UCSD-AML1 (cell line): ENCODE results near the gene PNPLA7.
"Not testable (repeated sequence)": the region's sequence is repeated elsewhere in the genome, so short reads cannot be mapped to it uniquely, and the experiment has no call there.

Experiments used
- DNase-seq: peaks from one replicate; lab custom pipeline; 2025; ENCODE audit not compliant: unreplicated experiment; lab: John Stamatoyannopoulos, UW

PNPLA7 gene

DNA sequence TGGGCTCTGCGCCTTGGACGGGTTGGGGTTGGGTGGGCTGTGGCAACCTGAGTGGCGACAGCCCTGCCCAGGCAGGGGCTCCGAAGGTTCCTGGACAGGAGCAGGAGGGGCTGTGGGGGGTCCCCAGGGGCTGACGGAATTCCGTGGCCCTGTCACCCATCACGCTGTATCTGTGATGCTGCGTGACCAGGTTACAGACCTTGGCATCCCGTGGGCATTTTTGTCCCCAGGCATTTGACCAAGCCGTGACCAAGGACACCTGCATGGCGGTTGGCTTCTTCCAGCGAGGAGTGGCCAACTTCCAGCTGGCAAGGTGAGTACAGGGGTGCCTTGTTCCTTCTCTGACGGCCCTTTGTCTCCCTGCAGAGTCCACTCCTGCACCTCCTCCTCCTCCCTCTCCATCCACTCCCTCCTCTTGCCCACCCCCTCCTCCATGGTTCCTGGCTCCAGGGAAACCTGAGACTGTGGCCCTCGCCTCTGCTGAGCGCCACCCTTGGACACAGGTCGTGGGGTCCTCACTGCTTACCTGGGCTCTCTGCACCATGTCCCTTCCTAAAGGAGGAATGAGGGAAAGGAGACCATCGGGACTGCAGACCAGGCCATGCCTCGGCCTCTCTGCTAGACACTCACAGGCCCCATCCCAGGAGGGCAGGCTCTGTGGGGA is 124.1 kb downstream of the PNPLA7 start:
- no peak for DNase-seq

DNA sequence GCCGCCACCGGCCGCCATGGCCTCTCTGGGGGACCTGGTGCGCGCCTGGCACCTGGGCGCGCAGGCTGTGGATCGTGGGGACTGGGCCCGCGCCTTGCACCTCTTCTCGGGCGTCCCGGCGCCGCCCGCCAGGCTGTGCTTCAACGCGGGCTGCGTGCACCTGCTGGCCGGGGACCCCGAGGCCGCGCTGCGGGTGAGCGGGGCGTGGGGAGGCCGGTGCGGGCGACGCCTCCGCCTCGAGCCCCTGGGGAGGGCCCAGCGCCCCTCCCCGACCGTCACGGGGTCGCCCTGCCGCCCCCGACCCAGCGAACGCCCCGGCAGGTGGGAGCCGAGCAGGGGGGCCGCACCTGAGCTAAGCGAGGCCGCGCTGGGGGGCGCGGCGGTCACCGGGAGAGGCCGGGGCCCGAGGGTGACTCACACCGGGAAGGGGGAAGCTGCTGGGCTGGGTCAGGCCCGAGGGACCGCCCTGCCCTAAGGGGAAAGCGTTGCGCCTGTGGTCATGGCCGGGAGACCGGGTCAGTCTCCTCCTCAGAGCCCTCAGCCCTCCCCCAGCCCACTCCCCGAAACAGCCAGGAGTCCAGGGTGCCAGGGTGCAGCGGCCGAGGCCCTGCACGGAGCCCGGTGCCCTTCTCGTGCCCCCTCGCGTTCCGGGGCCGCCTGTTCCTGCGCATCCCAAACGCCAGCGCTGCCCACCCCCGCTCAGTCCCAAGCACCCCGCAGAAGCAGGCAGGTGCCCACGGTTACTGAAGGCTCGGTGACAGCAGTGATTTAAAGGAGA is 126.5 kb downstream of the PNPLA7 start:
- peak; percentile 41 for DNase-seq

DNA sequence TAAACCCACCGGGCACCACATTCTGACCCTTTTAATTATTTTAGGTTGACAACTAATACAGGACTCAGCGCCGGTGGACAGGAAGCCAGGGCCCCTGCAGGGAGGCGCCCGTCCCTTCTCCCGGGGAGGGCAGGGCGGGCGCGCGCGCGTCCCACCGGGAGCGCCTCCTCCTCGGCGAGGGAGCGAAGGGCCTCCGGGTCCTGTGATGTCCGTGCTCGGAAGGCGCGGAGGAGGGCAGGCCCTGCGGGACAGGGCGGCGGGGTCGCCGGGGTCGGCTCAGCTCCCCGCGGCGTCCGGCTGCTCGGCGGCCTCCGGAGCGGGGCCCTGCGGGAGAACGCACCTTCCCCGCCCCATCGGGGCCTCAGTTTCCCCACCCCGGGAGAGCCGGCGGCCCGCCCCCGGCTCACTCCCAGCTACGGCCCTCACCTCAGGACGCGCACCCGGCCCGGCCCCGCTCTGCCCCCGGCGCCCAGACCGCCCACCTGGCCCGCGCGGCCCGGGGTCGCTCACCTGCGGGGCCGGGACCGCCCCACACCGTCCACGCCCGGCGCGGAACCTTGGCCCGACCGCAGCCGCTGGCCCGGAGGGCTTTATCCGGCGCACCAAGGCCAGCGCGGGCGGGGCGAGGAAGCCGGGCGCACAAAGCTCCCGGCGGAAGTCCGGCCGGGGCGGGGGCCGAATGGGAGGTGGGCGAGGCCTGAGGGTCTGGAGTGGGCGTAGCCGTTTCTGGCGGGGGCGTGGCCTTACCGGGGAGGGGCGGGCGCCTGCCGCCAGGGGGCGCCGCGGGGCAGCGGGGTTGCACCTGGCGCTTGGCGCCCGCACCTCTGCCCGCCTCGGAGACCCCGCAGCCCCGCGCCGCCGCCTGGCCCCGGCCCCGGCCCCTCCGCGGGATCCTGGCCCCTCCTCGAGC is 127.3 kb downstream of the PNPLA7 start, which contains the start of the genes EXD3 and NOXA1:
Gene EXD3, minus strand, starts transcription at position 559 of the 910 bp plus-strand sequence. CDS start 27,805 bp downstream, outside the sequence.
Gene NOXA1, plus strand, starts transcription at position 790 of the 910 bp plus-strand sequence. CDS start 137 bp downstream, outside the sequence.
- DNase-seq, result peak; percentile 96

DNA sequence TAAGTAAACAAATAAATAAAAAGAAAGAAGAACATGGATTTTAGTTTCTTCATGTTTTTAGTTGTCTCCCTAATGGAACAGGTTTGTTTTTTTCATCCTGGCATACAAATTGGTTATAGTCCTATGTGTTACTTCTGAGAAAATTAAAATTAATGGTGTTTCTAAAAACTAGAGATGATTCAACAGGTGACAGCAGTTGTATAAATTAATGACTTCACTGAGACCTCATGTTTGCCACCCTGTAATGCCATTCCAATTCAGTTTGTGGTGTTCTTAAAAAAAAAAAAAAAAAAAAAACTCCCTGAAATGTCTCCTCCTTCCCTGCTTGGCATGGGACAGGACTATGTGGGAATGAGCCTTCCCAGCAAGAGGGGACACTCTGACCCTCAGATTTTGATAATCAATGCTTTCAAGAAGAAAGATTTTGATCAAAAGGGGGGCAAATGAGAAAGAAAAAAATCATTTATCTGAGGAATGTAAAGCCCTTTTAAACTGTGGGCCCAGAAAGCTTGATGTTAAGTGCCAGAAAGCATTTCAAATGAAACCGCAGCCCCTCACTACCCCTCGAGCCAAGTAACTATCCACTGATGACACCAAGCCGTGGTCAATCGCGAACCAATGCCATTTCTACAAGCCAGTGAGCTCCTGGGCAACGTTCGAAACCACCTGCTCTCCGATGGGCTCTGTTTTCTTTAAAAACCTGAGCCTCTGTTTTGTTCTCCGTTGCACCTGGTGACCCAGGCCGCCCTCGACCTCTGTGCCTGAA is 128.2 kb downstream of the PNPLA7 start:
- DNase-seq, result no peak

DNA sequence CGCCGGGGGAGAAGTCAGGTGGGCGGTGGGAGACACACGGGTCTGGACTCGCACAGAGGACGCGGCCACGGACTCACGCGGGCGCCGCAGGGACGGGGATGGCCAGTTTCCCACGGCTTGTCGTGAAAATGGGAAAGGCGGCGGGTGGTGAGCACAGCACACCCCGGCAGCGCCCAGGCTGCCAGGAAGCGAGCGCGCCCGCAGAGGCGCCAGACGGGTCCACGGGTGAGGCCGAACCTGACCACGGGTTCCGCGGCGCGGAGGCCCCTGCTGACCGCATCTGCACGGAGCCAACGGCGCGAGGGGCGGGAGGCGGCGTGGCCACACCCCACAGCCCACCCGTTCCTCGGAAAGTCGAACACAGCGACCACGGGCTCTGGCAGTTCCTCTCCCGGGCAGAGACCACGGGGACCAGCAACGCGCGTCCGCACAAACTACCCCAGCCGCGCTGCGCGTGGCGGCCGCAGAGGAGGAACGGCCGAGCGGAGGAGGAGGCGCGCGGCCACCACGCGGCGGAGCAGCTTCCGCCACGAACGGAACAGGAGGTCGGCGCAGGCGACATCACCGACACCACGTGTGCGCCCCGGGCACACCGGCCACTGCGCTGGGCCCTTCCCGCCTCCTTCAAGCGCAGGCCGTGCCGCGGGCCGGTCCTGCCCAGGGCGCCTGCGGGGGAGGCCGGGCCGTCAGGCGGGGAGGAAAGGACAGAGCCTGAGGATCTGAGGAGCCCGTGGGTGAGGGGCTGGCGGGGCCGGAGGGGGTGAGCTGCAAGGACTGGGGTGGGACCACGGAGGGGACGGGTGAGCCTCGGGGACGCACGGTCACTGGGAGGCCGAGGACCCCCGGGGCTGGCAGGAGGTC is 132.8 kb downstream of the PNPLA7 start:
- DNase-seq, result peak; percentile 56

DNA sequence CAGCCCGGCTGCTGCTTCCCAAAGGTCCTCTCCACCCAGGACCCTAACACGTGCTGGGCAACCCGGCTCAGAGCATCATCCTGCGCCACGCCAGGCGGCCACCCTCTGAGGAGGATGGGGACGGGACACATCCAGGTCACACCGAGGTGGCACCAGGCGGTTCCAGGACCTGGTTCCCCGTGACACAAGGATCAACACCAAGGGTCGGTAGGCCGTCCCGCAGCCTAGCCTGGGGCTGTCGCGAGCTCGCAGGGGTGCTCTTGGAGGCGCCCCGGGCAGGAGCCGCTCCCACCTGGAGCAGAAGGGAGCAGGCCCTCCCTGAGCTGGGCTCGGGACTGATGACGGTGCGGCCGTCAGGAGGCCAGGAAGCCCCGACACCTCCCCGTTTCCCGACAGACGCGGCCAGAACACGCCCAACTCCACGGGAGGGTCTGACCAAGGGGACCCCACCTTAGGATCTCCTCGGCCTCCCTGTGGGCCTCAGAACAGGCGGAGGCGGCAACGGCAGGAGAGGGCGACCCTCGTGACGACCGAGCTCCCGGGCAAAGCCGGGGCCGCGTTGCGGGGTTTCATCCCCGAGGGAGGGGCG is 133.5 kb downstream of the PNPLA7 start:
- no peak for DNase-seq

DNA sequence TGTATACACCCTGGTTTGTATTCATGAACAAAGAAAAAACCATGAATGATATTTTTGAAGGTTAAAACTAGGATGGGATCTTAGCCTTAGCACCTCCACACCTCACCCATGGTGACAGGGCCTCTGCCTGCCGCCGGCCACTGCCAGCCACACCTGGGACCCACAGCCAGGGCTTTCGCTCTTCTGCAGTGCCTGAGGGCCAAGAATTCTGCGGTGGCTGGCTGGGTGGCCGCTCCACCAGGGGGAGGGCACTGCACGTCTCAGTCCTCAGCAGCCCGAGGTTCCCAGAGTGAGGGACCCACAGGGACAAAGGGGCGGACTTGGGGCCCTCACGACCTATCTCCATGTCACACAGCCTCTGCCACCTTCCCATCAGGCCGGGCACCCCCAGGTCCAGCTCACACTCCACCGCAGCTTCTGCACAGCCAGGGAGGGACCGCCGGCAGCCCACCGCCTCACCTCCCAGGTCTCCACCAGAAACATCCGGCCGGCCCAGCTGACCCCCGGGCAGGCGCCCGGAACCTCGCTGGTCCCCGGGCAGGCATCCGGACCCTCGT is 134.1 kb downstream of the PNPLA7 start:
- DNase-seq, result no peak

DNA sequence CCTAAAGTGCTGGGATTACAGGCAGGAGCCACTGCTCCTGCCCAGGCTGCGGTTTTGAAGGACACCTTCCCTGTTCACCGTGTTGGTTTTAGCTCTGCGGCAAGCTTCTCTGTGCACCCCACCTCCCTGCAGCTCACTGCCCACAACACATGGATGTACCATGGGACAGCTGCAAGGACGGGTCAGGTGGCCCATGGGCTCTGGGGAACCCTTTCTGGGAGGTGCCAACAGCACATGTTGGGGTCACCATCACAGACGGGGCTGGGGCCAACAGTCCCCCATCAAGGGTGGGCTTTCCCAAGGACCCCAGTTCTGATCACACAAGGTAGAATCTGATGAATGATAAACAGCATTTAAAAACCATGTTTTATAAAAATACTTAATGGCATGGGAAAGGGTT is 134.8 kb downstream of the PNPLA7 start:
- DNase-seq, result no peak

DNA sequence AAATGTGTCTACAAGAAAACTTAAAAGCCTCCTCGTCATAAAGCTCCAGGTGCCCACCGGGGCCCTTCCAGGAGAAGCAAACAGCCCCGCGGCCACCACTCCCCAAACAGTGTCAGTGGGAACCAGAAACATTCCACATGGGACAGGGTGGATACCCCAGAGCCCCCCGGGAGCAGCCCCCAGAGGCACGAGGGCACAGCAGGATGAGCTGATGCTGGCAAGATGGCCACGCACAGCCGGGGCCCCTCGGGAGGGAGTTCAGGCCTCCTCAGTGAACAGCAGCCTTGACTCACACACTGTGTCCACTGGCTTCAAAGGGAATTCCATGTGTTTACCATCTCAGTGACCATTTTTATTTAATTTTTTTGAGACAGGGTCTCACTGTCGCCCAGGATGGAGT is 137.8 kb downstream of the PNPLA7 start:
- DNase-seq, result no peak

DNA sequence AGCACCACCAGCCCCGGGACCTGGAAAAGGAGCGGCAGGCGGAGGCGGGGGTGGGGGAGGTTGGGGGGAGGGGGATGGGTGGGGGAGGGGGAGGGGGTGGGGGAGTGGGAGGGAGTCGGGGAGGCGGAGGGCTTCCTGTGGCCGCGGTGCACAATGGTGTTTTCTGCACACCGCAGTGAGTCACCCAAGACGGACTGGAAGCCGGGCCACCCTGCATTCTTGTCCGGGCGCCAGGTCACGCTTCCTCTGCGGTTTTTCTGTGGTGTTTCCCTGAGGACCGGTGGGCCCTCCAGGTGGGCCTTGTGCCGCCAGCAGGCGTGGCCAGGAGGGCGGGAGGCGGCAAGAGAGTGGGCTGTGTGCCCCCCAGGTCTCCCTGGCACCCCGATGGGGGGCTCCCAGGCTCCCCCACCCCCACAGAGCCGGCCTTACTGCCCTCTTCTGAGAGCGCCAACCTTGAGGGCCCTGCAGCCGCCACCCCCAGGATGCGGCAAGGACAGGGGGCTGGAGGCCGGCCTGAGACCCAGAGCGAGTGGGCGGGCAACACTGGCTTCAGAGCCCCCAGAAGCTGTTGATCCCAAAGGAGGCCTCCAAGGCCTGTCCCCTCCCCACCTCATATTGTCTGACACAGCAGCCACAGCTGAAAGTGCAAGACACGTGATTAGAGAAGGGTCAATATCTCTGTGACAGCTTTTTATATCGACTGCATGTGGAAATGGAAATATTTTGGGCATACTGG is 138.4 kb downstream of the PNPLA7 start:
- peak; percentile 84 for DNase-seq

DNA sequence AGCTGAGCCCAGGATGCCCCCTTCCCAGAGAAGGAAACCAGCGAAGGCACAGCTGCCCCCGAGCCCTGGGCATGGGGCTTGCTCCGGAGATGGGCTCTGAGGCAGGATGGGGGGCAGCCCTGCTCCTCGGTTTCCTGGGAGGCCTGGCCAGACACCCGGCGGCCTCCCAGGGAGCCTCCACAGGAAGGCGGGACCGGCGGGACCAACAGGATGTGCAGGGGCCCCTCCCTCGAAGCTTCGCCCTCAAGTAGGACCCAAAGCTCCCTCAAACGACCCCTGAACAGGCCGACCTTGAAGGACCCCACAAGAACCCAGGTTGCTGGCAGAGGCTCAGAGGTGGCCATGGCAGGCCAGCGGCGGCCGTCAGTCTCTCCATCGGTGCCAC is 138.9 kb downstream of the PNPLA7 start:
- DNase-seq, result peak; percentile 77

DNA sequence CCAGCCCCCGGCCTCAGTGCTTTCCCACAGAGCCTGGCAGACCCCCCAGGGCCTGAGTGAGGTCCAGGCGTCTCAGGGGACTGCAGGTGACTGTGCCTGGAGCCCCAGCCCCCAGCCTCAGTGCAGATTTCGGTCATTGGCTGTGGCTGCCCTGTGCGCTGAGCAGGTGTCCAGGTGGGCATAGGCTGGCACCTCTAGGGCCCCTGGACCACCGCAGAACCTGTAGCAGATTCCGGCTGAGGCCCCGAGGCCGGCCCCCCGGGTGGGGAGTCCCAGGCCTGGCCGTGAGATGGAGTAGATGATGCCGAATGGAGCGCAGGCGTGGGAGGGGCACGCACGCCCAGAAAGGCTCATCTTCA is 139.3 kb downstream of the PNPLA7 start:
- DNase-seq, result no peak

DNA sequence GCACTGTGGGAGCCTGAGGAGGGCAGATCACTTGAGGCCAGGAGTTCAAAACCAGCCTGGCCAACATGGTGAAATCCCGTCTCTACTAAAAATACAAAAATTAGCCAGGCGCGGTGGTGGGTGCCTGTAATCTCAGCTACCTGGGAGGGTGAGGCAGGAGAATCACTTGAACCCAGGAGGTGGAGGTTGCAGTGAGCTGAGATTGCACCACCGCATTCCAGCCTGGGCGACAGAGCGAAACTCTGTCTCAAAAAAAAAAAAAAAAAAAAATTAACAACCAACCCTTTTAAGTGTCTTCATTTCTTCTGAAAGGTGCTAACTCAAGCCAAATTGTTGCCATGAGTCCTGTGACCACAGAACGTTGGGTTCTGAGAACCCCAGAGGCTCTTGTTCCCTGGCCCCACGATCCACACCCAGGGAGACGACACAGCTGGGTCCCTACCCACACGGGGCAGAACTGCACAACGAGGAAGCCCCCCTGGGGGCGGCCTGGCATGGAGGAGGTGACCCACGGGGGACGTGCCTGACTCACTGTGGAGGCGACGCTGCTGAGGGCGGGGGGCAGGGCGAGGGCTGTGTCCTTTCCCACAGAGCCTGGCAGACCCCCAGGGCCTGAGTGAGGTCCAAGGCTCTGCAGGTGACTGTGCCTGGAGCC is 139.8 kb downstream of the PNPLA7 start:
- not testable (repeated sequence) for DNase-seq
